Measurements from ENCODE around the gene EGFL8. TPM values are rescaled to one million over a fixed set of nuclear protein-coding genes. Genes with fewer than 3 reads are reported as not detected.

Gene EGFL8
- 1.2 TPM in 1 of 2 replicates, not detected in the other for total RNA-seq

DNA sequence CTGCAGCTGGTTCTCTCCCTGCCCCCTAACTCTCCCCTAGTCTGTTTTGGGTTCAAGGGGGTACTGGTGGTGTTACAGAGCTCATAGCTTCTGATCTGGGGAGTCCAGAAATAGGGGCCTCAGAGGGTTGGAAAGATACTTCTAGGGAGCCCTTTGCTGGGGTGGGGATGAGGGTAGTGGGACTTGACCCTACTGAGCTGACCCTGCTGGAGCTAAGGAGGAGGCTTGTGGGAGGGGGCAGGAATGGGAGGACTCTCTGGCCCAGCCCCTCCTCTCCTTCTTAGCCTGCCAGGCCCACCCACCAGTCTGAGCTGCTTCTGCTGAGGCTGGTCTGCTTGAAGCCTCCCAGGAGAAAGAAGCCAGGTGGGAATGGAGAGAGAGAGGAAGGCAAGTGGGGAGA is at the start of gene EGFL8:
Gene EGFL8, plus strand, starts transcription at position 301 of the 400 bp plus-strand sequence. CDS start 1,571 bp downstream, outside the sequence.

GRCh38 chr6:32127717-32128592 is 36.4 kb upstream of the EGFL8 start, which contains the start of gene ATF6B:
Gene ATF6B, minus strand, starts transcription at chr6:32128246. Its CDS starts 39 bp downstream, at chr6:32128207.

GRCh38 chr6:32151863-32152768 is 12.3 kb upstream of the EGFL8 start, which contains the start of gene PRRT1:
Gene PRRT1, minus strand, starts transcription at chr6:32151939. Its CDS starts 112 bp downstream, at chr6:32151827.

GRCh38 chr6:32153564-32154513 is 10.6 kb upstream of the EGFL8 start, which contains the start of gene PPT2:
Gene PPT2, plus strand, starts transcription at chr6:32154141. Its CDS starts 454 bp downstream, at chr6:32154595.

GRCh38 chr6:32175711-32176475 is 11.5 kb downstream of the EGFL8 start, which contains the start of gene AGPAT1:
Gene AGPAT1, minus strand, starts transcription at chr6:32176084. Its CDS starts 4,588 bp downstream, at chr6:32171496.

DNA sequence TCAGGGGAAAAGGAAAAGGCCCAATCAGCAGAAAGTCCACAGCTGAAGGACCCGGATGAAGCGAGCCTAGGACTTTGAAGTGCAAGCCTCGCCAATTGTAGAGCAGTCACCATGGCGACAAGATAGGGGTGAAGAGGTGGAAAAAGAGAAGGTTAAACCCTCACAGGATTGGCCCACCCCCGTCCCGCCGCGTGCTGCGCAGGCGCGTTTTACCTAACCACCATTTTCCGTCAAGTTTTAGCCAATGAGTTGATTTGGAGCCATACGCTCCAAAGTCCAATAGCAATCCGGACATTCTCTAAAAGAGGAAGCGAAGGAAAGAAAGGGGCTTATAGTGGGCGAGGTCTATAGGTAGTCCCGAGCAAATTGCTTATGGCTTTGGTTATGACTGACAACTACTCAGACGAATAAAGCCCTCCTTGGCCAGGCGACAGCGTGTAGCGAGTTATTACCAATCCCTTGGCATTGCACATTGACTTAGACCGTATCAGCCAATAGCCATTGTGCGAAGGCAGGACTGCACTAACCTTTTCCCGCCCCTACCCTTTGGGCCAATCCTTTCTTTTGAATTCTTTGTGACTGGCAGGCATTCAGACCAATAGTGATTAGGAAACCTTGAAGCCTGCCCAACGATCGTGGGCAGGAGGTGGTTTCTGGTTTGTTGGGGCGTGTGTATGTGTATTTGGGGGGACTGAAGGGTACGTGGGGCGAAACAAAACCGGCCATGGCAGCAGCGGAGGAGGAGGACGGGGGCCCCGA is 13.6 kb downstream of the EGFL8 start, which contains the start of gene RNF5:
Gene RNF5, plus strand, starts transcription at position 618 of the 759 bp plus-strand sequence. Its CDS starts 107 bp downstream, at position 725.

DNA sequence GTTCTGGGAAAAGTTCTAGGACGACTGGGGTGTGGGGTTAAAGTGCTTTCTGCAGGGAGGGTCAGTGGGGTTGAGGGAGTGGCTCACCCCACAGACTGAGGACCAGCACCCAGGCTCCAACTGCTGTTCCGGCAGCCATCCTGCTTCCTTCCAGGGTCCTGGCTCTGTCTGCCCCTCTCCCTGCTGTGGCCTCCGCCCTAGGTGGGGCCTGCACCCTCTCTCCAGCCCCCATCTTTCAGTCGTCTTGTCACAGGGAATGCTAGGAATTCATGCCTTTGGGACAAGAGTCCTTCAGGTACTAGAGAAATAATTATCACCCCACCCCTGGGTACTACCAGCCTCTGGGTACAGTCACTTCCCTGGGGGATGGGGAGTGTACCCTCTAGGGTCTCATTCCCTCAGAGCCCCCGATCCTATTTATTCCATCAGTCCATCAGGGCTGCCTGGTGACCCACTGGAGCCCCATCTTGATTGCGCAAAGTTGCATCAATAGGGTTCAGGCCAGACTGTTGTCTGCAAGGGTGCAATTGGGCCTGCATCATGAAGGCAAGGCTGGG is 19.8 kb downstream of the EGFL8 start, which contains the start of gene AGER:
Gene AGER, minus strand, starts transcription at position 170 of the 557 bp plus-strand sequence. Its CDS starts 31 bp downstream, at position 139.

DNA sequence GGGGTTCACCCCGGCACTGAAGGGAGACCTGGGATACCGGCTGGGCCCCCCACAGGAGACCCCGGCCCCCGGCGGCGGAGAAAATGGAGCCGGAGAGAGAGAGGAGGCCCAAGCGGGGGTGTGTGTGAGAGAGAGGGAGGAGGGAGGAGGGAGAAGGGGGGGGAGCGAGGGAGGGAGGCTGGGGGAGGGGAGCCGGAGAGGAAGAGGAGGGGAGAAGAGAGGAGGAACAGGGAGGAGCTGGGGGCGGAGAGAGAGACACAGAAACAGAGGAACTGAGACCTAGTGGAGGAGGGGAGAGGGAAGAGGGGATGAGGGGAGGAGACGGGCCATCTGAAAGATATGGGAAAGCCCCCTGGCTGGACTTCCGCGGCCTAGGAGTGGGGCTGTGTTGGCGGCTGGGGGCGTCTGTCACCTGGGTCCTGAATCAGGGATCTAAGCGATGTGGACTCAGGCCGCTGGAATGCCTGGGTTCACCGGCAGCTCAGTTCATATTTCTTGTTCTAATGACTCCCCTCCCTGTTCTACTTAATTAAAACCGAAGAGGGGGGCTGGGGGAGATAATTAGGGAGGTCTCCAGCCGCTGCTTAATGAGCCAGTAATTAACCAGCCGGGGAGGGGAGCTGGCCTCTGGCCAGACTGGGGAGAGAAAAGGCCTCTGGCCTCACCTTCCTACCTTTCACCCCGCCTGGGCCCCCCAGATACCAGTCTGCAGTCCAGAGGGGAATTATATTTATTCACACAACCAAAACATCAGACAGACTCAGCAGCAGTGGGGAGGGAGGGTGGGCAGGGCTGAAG is 25.9 kb downstream of the EGFL8 start, which contains the start of gene PBX2:
Gene PBX2, minus strand, starts transcription at position 149 of the 798 bp plus-strand sequence. CDS start 287 bp downstream, outside the sequence.

DNA sequence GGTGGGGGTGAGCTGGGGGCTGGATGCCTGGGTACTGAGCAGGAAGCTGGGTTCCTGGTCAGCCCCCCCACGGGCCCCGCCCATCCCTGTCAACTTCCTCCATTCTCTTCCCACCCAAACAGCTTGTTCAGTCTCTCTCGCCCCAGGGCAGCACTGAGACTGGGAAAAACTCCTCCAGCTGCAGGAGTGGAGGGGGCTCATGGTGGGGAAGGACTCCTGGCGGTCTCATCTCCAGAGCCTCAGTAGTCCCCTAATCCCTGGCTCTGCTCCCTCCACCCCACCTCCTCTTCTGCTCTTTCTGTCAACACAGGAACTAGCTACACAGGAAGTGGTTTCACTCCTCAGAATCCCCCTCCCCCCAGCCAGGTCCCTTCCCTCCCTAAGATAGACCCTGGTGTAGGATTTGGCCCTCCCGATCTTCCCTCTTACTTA is 28.2 kb downstream of the EGFL8 start, which contains the start of gene GPSM3:
Gene GPSM3, minus strand, starts transcription at position 36 of the 432 bp plus-strand sequence. CDS start 130 bp downstream, outside the sequence.

Other genes with a start within 250 kb of the EGFL8 start
- gene C2, start 236.9 kb upstream of the EGFL8 start, total RNA-seq = 1.4 and 2.0 TPM in 2 replicates
- gene CFB, start 218.5 kb upstream of the EGFL8 start, total RNA-seq = 0.86 and 1.6 TPM in 2 replicates
- 133 and 192 TPM in 2 replicates for gene NELFE, start 205.6 kb upstream of the EGFL8 start, total RNA-seq
- gene SKIC2, start 205.4 kb upstream of the EGFL8 start, total RNA-seq = 52.8 and 85.6 TPM in 2 replicates
- 12.7 and 16.1 TPM in 2 replicates for gene DXO, start 192.5 kb upstream of the EGFL8 start, total RNA-seq
- 5.0 and 8.1 TPM in 2 replicates for gene C4A, start 182.5 kb upstream of the EGFL8 start, total RNA-seq
- gene C4B, start 149.8 kb upstream of the EGFL8 start, total RNA-seq = 3.7 and 6.6 TPM in 2 replicates
- gene CYP21A2, start 126.2 kb upstream of the EGFL8 start, total RNA-seq = 1.4 TPM in 1 of 2 replicates, not detected in the other
- gene TNXB, start 55.3 kb upstream of the EGFL8 start, total RNA-seq = 0.29 and 1.4 TPM in 2 replicates
- gene ATF6B, start 36.3 kb upstream of the EGFL8 start, total RNA-seq = 20.4 and 21.3 TPM in 2 replicates
- 4.4 and 10.4 TPM in 2 replicates for gene FKBPL, start 34.3 kb upstream of the EGFL8 start, total RNA-seq
- gene PRRT1, start 12.7 kb upstream of the EGFL8 start, total RNA-seq = not detected in 2 replicates
- 13.5 and 21.3 TPM in 2 replicates for gene PPT2, start 10.5 kb upstream of the EGFL8 start, total RNA-seq
- 67.0 and 69.8 TPM in 2 replicates for gene AGPAT1, start 11.5 kb downstream of the EGFL8 start, total RNA-seq
- gene RNF5, start 13.8 kb downstream of the EGFL8 start, total RNA-seq = 48.2 and 69.5 TPM in 2 replicates
- gene AGER, start 19.7 kb downstream of the EGFL8 start, total RNA-seq = 2.3 and 5.5 TPM in 2 replicates
- gene PBX2, start 25.6 kb downstream of the EGFL8 start, total RNA-seq = 34.3 and 34.9 TPM in 2 replicates
- gene GPSM3, start 28.0 kb downstream of the EGFL8 start, total RNA-seq = 6.6 and 9.9 TPM in 2 replicates
- 0.58 and 1.4 TPM in 2 replicates for gene NOTCH4, start 59.5 kb downstream of the EGFL8 start, total RNA-seq
- not detected in 2 replicates for gene TSBP1, start 207.3 kb downstream of the EGFL8 start, total RNA-seq
- not detected in 2 replicates for gene BTNL2, start 242.6 kb downstream of the EGFL8 start, total RNA-seq

Measured in myometrial cell (primary cell).